A673 (cell line): ENCODE data around the gene P2RX6. TPM values are rescaled to one million over a fixed set of nuclear protein-coding genes. Genes with fewer than 3 reads are reported as not detected.

ENCODE experiments used
- BruUV-seq: library from RNA; stranded (reverse); fragments of 400-500 nt; replicated peaks from 2 replicates; lab custom pipeline; 2021; lab: Mats Ljungman, UMichigan
- CTCF ChIA-PET: fragments of 300-600 bp; sonication (Branson Sonifier 250); formaldehyde crosslinking; loops from one replicate; lab custom pipeline; 2022; ENCODE audit warnings: antibody characterized with exemption; lab: Charles Lee
- POLR2A ChIA-PET: fragments of 300-600 bp; sonication (Branson Sonifier 250); formaldehyde crosslinking; loops from one replicate; lab custom pipeline; 2022; ENCODE audit warnings: antibody characterized with exemption; ENCODE audit not compliant: low non-redundant PET; lab: Charles Lee
- DNase-seq: peaks from one replicate; pipeline ENCODE4 v3.0.0-alpha.2; 2015; ENCODE audit warnings: low spot score
- H3K27ac ChIP-seq: fragments of 200-600 bp; sonication (generic); 2 replicates; pipeline ENCODE4 v1.5.1; 2016; ENCODE audit warnings: mixed run types, low read depth, mild to moderate bottlenecking, mixed read lengths, antibody characterized with exemption, low read length; ENCODE audit not compliant: poor library complexity, severe bottlenecking
- H3K27me3 ChIP-seq: fragments of 200-600 bp; sonication (generic); replicated peaks from 2 replicates; pipeline ENCODE4 v1.6.1; 2017; ENCODE audit warnings: mixed run types, low read depth, mild to moderate bottlenecking, mixed read lengths, antibody characterized with exemption, low read length; ENCODE audit not compliant: insufficient read depth, poor library complexity
- H3K36me3 ChIP-seq: fragments of 200-600 bp; sonication (generic); 2 replicates; pipeline ENCODE4 v1.6.1; 2016; ENCODE audit warnings: mixed run types, mild to moderate bottlenecking, mixed read lengths, antibody characterized with exemption, low read length; ENCODE audit not compliant: insufficient read depth, poor library complexity, severe bottlenecking
- H3K4me1 ChIP-seq: fragments of 200-600 bp; sonication (generic); 2 replicates; pipeline ENCODE4 v1.6.1; 2017; ENCODE audit warnings: mixed run types, mild to moderate bottlenecking, mixed read lengths, antibody characterized with exemption, low read length; ENCODE audit not compliant: insufficient read depth, poor library complexity, severe bottlenecking
- H3K4me3 ChIP-seq: fragments of 200-600 bp; sonication (generic); 2 replicates; pipeline ENCODE4 v1.5.1; 2016; ENCODE audit warnings: low read depth, mixed run types, mild to moderate bottlenecking, mixed read lengths, low read length; ENCODE audit not compliant: poor library complexity, severe bottlenecking
- H3K9me3 ChIP-seq: fragments of 200-600 bp; sonication (generic); 2 replicates; pipeline ENCODE4 v1.6.1; 2016; ENCODE audit warnings: mixed run types, low read depth, mild to moderate bottlenecking, mixed read lengths, antibody characterized with exemption, low read length; ENCODE audit not compliant: poor library complexity, severe bottlenecking
- EZH2 ChIP-seq: fragments of 200-600 bp; sonication (generic); IDR thresholded peaks from 2 replicates; pipeline ENCODE4 v1.6.1; 2017; ENCODE audit warnings: borderline replicate concordance, low read depth, mild to moderate bottlenecking, mixed read lengths, antibody characterized with exemption, low read length; ENCODE audit not compliant: poor library complexity, severe bottlenecking
- intact Hi-C: fragments of 100-400 bp; cut with micrococcal nuclease; formaldehyde crosslinking; loops from one replicate; pipeline ENCODE4 v1.10.0; 2022; ENCODE audit not compliant: unreplicated experiment
- total RNA-seq: library from RNA; stranded (reverse); gene quantifications from 2 replicates; pipeline ENCODE4 v1.2.3, GENCODE V29; 2021
- TF ChIP-seq, protein P1 (sequence below): fragments of 300-800, 200-600 bp; sonication (generic); conservative IDR thresholded peaks from 2 replicates; pipeline ENCODE4 v1.5.1; 2017; ENCODE audit warnings: low read depth, mild to moderate bottlenecking, antibody characterized with exemption, low read length, moderate library complexity, mixed read lengths

P2RX6 gene
- total RNA-seq, 1 experiment from 2014 or later = 0.43 TPM

- Histone ChIP-seq H3K4me1 (peaks cover 3% of the 10 kb centered on the region), H3K9me3 (no peaks in the 10 kb centered on the region), H3K27ac (no peak overlapping the region), H3K27me3 (no peaks in the 10 kb centered on the region), H3K4me3 (no peak overlapping the region), H3K36me3 (no peaks in the 10 kb centered on the region)
- BruUV-seq = no TSS peak
- intact Hi-C loops = no loop called here
- CTCF ChIA-PET = no interaction called here
- TF ChIP-seq, protein P1, sequence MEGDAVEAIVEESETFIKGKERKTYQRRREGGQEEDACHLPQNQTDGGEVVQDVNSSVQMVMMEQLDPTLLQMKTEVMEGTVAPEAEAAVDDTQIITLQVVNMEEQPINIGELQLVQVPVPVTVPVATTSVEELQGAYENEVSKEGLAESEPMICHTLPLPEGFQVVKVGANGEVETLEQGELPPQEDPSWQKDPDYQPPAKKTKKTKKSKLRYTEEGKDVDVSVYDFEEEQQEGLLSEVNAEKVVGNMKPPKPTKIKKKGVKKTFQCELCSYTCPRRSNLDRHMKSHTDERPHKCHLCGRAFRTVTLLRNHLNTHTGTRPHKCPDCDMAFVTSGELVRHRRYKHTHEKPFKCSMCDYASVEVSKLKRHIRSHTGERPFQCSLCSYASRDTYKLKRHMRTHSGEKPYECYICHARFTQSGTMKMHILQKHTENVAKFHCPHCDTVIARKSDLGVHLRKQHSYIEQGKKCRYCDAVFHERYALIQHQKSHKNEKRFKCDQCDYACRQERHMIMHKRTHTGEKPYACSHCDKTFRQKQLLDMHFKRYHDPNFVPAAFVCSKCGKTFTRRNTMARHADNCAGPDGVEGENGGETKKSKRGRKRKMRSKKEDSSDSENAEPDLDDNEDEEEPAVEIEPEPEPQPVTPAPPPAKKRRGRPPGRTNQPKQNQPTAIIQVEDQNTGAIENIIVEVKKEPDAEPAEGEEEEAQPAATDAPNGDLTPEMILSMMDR = no peak
- no peak for TF ChIP-seq EZH2
- DNase-seq = no peak
- POLR2A ChIA-PET = no interaction called here
Measured at GRCh38 chr22:21054046-21054713, 39.2 kb downstream of the P2RX6 start.

DNA sequence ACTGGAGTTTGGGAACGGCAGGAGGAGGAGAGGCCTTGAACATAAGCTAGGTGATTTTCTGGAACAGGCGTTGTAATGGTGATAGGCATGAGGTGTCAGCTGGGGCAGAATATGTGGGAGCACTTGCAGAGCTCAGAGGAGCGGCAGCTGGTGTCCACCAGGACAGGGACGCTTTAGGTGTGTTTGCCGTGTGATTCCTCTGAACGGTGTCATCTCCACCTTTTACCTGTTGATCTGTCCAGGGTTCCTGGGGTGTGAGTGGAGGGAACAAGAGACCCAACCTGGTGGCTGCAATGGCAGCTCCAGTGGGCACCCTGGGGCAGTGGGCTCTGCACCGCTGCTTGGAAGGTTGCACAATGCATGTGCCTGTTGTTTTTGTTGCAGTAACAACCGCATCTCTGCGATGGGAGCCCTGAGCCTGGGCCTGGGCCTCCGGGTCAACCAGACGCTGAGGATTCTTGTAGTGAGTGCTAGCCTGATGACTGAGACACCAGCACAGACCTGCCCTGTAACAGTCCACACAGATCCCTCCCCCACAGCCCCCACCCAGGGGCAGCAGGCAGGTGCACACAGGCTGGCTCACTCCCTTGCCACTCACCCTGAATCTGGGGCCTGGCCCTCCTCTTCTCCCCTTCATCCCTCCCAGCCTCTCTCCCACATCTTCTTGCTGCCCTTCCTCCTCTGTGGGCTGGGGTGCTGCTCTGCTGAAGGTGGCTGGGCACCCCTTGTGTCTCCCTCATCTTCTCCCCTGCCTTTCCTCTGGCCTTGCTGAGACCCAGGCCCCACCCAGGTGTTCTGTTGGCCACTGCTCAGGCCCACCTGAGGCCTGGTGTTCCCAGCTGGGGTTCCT lies 40.0 kb downstream of the P2RX6 start:
- Histone ChIP-seq H3K4me1 (peaks cover 3% of the 10 kb centered on the region), H3K36me3 (no peaks in the 10 kb centered on the region), H3K27me3 (no peaks in the 10 kb centered on the region), H3K27ac (no peak overlapping the region), H3K4me3 (no peak overlapping the region), H3K9me3 (no peaks in the 10 kb centered on the region)
- BruUV-seq = no TSS peak
- intact Hi-C loops = no loop called here
- no peak for TF ChIP-seq EZH2
- TF ChIP-seq, protein P1 = no peak
- no peak for DNase-seq
- POLR2A ChIA-PET = no interaction called here
- CTCF ChIA-PET = no interaction called here

DNA sequence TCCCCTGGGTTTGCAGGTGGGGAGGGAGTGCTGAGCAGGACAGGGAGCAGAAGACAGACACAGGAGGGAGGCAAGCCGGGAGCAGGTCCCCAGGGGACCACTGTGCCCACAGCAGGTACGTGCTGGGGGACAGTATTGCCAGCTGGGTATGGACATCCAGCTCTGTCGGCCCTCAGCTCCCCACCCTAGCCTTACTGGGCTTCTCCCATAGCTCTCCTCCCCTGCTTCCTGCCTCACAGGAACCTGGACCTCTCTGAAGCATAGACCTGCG lies 40.5 kb downstream of the P2RX6 start:
- ChIA-PET CTCF (no interaction called here), POLR2A (no interaction called here)

More for the DNA sequence above, 40.5 kb downstream of the P2RX6 start:
- H3K4me3 ChIP-seq = no peak overlapping the region
- no peak for DNase-seq
- intact Hi-C loops = no loop called here
- no peaks in the 10 kb centered on the region for H3K36me3 ChIP-seq
- no peak overlapping the region for H3K27ac ChIP-seq
- H3K4me1 ChIP-seq = peaks cover 3% of the 10 kb centered on the region
- H3K9me3 ChIP-seq = no peaks in the 10 kb centered on the region
- no peaks in the 10 kb centered on the region for H3K27me3 ChIP-seq
- no TSS peak for BruUV-seq
- TF ChIP-seq EZH2 = no peak
- TF ChIP-seq, protein P1 = no peak
